HUES48 (cell line): ENCODE measurements around the gene NTM.

Experiments
- H3K27ac ChIP-seq: one replicate; pipeline ENCODE4 v1.7.0; 2013; ENCODE audit warnings: low read depth, low read length, inconsistent platforms
- H3K27me3 ChIP-seq: 2 replicates; pipeline ENCODE4 v1.6.1; 2013; ENCODE audit warnings: mild to moderate bottlenecking, low read length; ENCODE audit not compliant: control insufficient read depth, insufficient read depth
- H3K36me3 ChIP-seq: 2 replicates; pipeline ENCODE4 v1.6.1; 2013; ENCODE audit warnings: low read length; ENCODE audit not compliant: control insufficient read depth, insufficient read depth
- H3K4me1 ChIP-seq: 2 replicates; pipeline ENCODE4 v1.6.1; 2013; ENCODE audit warnings: mild to moderate bottlenecking, low read length; ENCODE audit not compliant: control insufficient read depth, insufficient read depth
- H3K4me3 ChIP-seq: 2 replicates; pipeline ENCODE4 v1.5.1; 2013; ENCODE audit warnings: mild to moderate bottlenecking, low read depth, low read length
- H3K9ac ChIP-seq: 2 replicates; pipeline ENCODE4 v1.6.1; 2013; ENCODE audit warnings: mild to moderate bottlenecking, low read depth, low read length, moderate library complexity
- H3K9me3 ChIP-seq: 2 replicates; pipeline ENCODE4 v1.6.1; 2013; ENCODE audit warnings: low read length; ENCODE audit not compliant: control insufficient read depth, insufficient read depth

Gene NTM

DNA sequence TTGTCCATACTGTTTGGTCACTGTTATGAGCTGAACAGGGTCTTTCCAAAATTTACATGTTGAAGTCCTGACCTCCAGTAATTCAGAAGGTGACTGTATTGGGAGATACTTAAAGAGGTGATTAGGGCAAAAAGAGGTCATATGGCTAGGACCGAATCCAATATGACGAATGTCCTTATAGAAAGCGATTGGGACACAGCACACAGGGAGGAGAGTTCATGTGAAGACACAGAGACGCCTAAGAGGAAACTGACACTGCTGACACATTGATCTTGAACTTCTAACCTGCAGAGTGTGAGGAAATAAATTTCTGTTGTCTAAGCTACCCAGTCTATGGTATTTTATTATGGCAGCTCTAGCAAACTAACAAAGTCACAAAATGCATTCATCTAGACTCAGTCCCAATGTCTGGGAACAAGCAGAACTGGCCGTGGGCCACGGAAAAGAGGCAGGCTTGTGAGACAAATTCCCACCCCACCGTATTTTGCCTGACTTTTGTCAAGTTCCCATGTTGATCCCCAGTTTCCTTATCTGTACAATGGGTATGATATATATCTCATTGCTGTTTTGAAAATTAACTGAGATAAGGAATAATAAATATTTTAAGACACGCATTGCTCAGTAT, 295.0 kb downstream of the NTM start:
- Histone ChIP-seq H3K27me3 (no peaks in the 10 kb centered on the region), H3K4me3 (no peak overlapping the region), H3K4me1 (peaks cover 24% of the 10 kb centered on the region), H3K27ac (no peak overlapping the region), H3K9me3 (no peaks in the 10 kb centered on the region), H3K9ac (no peak overlapping the region), H3K36me3 (no peaks in the 10 kb centered on the region)

DNA sequence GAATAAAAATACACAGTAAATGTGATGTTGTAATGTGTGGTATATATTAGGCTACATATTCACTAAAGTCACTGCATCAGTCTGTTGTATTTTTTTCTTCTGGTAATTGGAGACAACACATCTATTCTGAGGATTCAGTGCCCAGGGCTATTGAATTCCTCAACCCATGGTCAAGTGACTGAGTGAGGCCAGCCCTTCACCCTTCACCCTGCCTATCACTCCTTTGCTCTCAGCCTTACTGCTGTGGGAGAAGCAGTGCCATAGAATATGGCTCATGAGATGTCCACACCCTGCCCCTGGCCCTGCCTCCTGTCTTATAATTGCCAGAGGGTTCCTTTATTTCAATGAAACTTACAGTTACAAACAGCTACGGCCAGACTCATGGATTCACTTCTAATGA, 295.6 kb downstream of the NTM start:
- H3K27ac ChIP-seq: no peak overlapping the region
- peaks cover 22% of the 10 kb centered on the region for H3K4me1 ChIP-seq
- no peak overlapping the region for H3K4me3 ChIP-seq
- H3K27me3 ChIP-seq: no peaks in the 10 kb centered on the region
- H3K36me3 ChIP-seq: no peaks in the 10 kb centered on the region
- H3K9ac ChIP-seq: no peak overlapping the region
- H3K9me3 ChIP-seq: no peaks in the 10 kb centered on the region

DNA sequence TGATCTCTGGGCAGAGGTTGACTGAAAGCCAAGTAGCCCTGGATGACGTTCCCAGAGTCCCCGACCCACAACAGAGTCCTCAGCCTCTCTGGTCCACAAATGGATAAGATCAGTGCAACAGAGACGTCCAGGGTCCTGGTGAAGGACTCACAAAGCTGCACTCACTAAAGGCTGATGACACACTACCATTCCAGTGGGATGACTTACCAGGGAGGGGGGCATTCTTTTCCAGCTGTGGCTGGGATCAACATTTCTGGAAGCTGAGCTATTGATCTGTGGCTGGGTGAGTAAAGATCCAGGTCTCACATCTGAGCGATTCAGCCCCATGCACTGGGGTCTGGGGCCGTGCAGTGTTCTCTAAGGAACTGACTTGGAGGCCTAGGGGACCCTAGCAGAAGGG, 296.2 kb downstream of the NTM start:
- no peak overlapping the region for H3K4me3 ChIP-seq
- H3K4me1 ChIP-seq: peaks cover 16% of the 10 kb centered on the region
- H3K9me3 ChIP-seq: no peaks in the 10 kb centered on the region
- H3K27me3 ChIP-seq: no peaks in the 10 kb centered on the region
- no peak overlapping the region for H3K27ac ChIP-seq
- H3K36me3 ChIP-seq: no peaks in the 10 kb centered on the region
- no peak overlapping the region for H3K9ac ChIP-seq

DNA sequence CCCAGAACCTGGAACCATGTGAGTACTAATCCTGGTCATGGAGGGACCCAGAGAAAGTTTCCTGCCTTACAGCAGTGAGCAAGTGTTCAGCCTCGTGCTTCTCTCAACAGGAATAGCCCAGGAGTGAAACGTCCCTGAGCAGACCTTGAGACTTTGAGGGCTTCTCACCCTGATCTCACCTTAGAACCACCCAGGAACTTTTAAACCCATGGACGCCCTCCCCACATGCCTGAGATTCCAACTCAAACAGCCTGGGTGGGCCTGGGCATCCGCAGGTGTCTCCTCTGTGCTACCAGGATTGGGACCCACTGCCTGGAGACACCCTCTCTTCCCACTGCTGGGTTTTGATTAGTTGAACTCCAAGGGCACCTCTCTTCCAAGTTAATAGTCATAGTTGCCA, 297.2 kb downstream of the NTM start:
- Histone ChIP-seq H3K4me3 (no peak overlapping the region), H3K27ac (no peak overlapping the region), H3K9ac (no peak overlapping the region), H3K36me3 (no peaks in the 10 kb centered on the region), H3K27me3 (no peaks in the 10 kb centered on the region), H3K9me3 (no peaks in the 10 kb centered on the region), H3K4me1 (peaks cover 10% of the 10 kb centered on the region)

DNA sequence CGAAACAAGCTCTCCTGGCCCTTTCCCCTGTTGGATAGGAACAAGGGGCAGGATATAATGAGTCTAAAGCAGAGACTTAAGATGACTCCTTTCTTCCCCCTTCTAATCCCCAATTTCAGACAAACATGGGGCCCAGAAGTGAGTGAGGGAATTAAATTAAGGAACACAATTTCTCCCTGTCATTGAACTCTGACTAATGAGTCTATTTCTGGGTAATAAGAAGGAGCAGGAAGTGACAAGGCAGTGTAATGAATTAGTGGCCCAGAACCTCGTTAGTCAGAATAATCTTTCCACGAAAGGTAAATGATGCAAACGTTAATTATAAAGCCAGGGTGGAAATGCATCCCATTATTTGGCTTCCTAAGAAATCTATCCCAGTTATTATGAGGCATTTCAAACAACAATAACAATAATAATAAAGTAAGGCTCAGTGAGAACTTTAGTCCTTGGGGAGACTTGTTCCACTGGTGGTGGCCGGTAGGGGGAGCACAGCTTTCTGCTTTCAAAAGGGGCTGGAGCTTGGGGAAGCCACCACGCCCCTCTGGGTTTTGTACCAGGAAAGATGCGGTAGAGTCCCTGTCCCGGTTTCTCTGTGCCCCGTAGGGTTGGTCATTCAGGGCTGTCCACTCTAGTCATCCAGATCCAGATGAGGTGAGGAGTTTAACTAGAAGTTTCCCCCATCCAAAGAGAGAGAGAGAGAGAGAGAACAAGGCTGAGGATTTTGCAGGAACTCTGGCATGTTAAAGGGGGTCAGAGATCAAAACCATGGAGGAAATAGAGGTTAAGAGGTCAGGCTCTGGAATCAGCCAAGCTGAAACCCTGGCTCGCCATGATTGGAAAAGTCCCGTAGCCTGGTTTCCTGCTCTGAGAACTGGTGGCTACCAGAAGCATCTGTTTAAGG, 298.3 kb downstream of the NTM start:
- no peak overlapping the region for H3K27ac ChIP-seq
- H3K27me3 ChIP-seq: no peaks in the 10 kb centered on the region
- no peaks in the 10 kb centered on the region for H3K9me3 ChIP-seq
- H3K36me3 ChIP-seq: no peaks in the 10 kb centered on the region
- H3K4me3 ChIP-seq: no peak overlapping the region
- no peak overlapping the region for H3K9ac ChIP-seq
- peaks cover 6% of the 10 kb centered on the region; the same call in 1 of the 2 replicates for H3K4me1 ChIP-seq

DNA sequence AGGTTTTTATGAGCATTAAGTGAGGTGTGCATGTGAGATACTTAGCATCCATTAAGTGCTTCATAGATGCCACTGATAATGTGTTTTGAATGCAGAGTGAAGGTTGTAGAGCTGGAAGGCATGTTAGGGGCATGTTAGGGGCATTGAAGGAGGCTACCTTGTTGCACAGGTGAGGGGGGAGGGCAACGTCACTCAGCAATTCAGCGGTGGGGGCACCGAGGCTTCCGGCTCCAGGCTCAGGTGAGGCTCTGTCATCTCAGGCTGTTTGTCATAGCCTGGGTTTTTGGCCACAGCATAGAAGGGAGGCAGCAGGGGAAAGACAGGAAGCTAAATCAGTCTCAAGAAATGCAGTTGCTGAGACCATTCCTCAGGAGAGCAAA, 299.0 kb downstream of the NTM start:
- Histone ChIP-seq H3K27me3 (0 out of 2 replicates have a peak, but pooled peaks cover 2% of the 10 kb centered on the region), H3K9ac (no peak overlapping the region), H3K9me3 (no peaks in the 10 kb centered on the region), H3K4me3 (no peak overlapping the region), H3K27ac (no peak overlapping the region), H3K36me3 (no peaks in the 10 kb centered on the region), H3K4me1 (peaks cover 6% of the 10 kb centered on the region; the same call in 1 of the 2 replicates)

DNA sequence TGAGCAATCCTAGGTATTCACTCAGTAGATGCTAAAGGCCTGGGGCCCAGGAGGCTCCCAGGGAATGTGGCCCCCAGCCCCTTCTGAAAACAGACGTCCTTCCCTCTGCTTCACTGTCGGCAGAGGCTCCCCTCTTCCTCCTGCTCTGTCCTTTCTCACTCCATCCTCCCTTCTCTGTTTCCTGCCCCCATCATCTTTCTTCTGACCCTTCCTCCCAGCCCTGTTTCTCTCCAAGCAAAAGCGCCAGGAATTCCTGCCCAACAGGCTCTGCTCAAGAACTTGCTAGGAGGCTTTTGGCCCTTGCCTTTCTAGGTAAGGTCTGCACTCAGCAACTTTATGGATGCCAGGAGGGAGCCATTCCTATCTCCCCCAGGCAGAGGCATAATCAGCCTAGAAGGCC, 300.5 kb downstream of the NTM start:
- no peaks in the 10 kb centered on the region for H3K9me3 ChIP-seq
- H3K9ac ChIP-seq: no peak overlapping the region

DNA sequence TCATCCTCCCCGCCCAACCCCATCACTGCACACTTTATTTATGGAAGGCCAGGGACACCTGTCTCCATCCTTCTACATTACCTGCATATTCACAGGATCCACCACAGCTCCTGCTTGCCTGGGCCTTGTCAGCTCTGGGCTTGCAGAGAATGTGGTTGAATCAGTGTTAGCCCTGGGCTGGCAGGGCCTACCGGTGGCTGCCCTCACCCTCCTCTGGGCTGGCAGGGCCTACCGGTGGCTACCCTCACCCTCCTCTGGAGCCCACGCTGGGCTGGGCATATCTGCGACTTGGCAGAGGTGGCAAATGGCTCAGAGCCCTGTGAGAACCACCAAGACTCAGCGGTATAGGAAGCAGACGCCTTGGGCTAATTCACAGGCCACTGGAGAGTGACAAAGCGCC, 300.9 kb downstream of the NTM start:
- peaks cover 6% of the 10 kb centered on the region; the same call in 1 of the 2 replicates for H3K4me1 ChIP-seq
- no peak overlapping the region for H3K9ac ChIP-seq
- no peaks in the 10 kb centered on the region for H3K36me3 ChIP-seq
- 0 out of 2 replicates have a peak, but pooled peaks cover 6% of the 10 kb centered on the region for H3K27me3 ChIP-seq
- no peak overlapping the region for H3K4me3 ChIP-seq
- no peaks in the 10 kb centered on the region for H3K9me3 ChIP-seq
- no peak overlapping the region for H3K27ac ChIP-seq

More for the DNA sequence above, 300.5 kb downstream of the NTM start:
- Histone ChIP-seq H3K4me1 (peaks cover 6% of the 10 kb centered on the region; the same call in 1 of the 2 replicates), H3K36me3 (no peaks in the 10 kb centered on the region), H3K27me3 (0 out of 2 replicates have a peak, but pooled peaks cover 6% of the 10 kb centered on the region), H3K27ac (no peak overlapping the region), H3K4me3 (no peak overlapping the region)

DNA sequence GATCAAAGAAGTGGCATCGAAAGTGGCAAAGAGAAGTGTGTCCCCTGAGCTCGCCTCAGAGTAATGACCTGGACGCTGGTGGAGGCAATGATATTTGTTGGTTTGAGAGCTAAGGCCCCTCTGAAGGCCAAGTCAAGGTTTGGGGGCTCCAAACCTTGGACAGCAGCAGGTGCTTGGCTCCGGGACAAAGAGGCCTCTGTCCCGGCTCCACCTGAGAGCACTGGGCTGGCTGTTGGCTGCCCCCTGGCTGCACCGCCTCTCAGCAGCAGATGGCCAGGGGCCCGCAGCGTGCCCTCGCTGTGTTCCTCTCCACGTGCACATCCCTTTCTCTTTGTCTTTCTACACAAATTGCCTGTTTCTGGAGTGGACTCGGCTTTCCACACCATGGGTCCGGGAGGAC, 301.3 kb downstream of the NTM start:
- Histone ChIP-seq H3K9ac (no peak overlapping the region), H3K27me3 (0 out of 2 replicates have a peak, but pooled peaks cover 6% of the 10 kb centered on the region), H3K4me3 (no peak overlapping the region), H3K27ac (no peak overlapping the region), H3K36me3 (no peaks in the 10 kb centered on the region), H3K4me1 (peaks cover 6% of the 10 kb centered on the region; the same call in 1 of the 2 replicates), H3K9me3 (no peaks in the 10 kb centered on the region)

DNA sequence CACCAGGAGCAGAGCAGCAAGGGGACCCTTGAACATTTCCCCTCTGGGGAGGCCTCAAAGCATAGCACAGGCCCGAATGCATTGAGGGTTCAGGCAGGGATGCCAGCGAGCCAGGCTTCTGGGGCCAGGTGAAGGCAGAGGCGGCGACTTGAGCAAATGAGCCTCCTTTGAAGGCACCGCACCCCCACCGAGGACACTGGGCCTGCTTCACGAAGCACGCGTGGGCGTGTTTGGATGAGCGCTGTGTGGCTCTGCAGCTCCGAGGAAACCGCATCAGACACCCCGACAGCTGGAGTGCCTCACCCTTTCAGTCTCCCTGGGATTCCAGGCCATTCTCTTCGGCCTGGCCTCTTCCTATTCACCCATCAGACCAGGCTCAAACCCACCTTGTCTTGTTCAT, 301.8 kb downstream of the NTM start:
- Histone ChIP-seq H3K9ac (no peak overlapping the region), H3K4me1 (peaks cover 7% of the 10 kb centered on the region), H3K27ac (no peak overlapping the region), H3K9me3 (no peaks in the 10 kb centered on the region), H3K4me3 (no peak overlapping the region), H3K27me3 (0 out of 2 replicates have a peak, but pooled peaks cover 6% of the 10 kb centered on the region), H3K36me3 (no peaks in the 10 kb centered on the region)
